ENCODE results near the gene CLPTM1L.
"Not testable (repeated sequence)": the region's sequence is repeated elsewhere in the genome, so short reads cannot be mapped to it uniquely, and the experiment has no call there.

DNA sequence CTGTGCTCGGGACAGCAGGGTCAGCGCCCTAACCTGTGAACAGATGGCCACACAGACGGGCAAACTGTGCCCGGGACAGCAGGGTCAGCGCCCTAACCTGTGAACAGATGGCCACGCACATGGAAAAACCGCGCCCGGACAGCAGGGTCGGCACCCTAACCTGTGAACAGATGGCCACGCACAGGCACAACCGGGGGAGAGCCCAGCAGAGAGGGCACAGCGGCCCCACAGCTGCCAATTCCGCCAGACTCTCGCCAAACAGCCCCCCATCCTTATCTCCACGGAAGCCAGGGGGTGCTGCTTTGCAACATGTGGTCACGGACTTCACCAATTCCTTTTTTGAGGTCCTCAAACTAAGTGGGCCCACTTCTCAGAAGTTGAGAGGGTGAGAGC is 5.1 kb downstream of the CLPTM1L start:
- not testable (repeated sequence) for TF ChIP-seq CTCF (IDR thresholded peaks at IDR 0.05); BHLHE40 (IDR thresholded peaks at IDR 0.05; ENCODE audit: low read depth, low read length); PBX3 (IDR thresholded peaks at IDR 0.05); POLR2A (IDR thresholded peaks at IDR 0.05; ENCODE audit: low read length)
